ENCODE results near the gene TMEM127.
"Not testable (repeated sequence)": the region's sequence is repeated elsewhere in the genome, so short reads cannot be mapped to it uniquely, and the experiment has no call there.

Gene TMEM127

GRCh38 chr2:96265840-96266679, at the start of gene TMEM127, which contains the start of gene CIAO1:
Gene TMEM127 (minus strand): TSS chr2:96265997. CDS start chr2:96265381, 616 bp downstream.
Gene CIAO1 (plus strand): TSS chr2:96266225. CDS start chr2:96266351, 126 bp downstream.
- peak; percentile 99 for DNase-seq

GRCh38 chr2:96315005-96315399, 49.2 kb upstream of the TMEM127 start:
- no peak for DNase-seq

GRCh38 chr2:96308248-96308647, 42.5 kb upstream of the TMEM127 start:
- DNase-seq = no peak

- no peak for DNase-seq
These were observed 40.6 kb upstream of the TMEM127 start for GRCh38 chr2:96306370-96306769.

- DNase-seq = no peak
These were observed 40.1 kb upstream of the TMEM127 start for GRCh38 chr2:96305979-96306308.

- peak; percentile 89 for DNase-seq
These were observed 39.5 kb upstream of the TMEM127 start, which contains the start of gene SNRNP200 for GRCh38 chr2:96305091-96305978. Gene SNRNP200 (minus strand): TSS chr2:96305546. CDS start chr2:96305437, 109 bp downstream.

- DNase-seq = no peak
These were observed 38.8 kb upstream of the TMEM127 start for GRCh38 chr2:96304606-96305005.

GRCh38 chr2:96301865-96302264, 36.1 kb upstream of the TMEM127 start:
- no peak for DNase-seq

GRCh38 chr2:96296925-96297324, 31.1 kb upstream of the TMEM127 start:
- no peak for DNase-seq

GRCh38 chr2:96294271-96294670, 28.5 kb upstream of the TMEM127 start:
- DNase-seq = not testable (repeated sequence)

GRCh38 chr2:96291751-96292150, 26.0 kb upstream of the TMEM127 start:
- no peak for DNase-seq

GRCh38 chr2:96287273-96287856, 21.6 kb upstream of the TMEM127 start:
- DNase-seq = no peak

- DNase-seq = no peak
These were observed 11.1 kb upstream of the TMEM127 start for GRCh38 chr2:96276787-96277499.

- DNase-seq = no peak
These were observed 8.7 kb upstream of the TMEM127 start for GRCh38 chr2:96274355-96275056.

GRCh38 chr2:96273763-96274162, 8.0 kb upstream of the TMEM127 start:
- no peak for DNase-seq

- no peak for DNase-seq
These were observed 6.2 kb upstream of the TMEM127 start for GRCh38 chr2:96271995-96272394.

- peak; percentile 49 for DNase-seq
These were observed 1.6 kb upstream of the TMEM127 start for GRCh38 chr2:96267159-96267971.

- DNase-seq = no peak
These were observed 403 bp downstream of the TMEM127 start for GRCh38 chr2:96265349-96265839.

GRCh38 chr2:96264656-96265348, 995 bp downstream of the TMEM127 start:
- DNase-seq = peak; percentile 47

GRCh38 chr2:96264086-96264485, 1.7 kb downstream of the TMEM127 start:
- DNase-seq = no peak

Measured in inflammatory macrophage treated with lipopolysaccharide for 4 hours (primary cell).